ENCODE measurements around the gene CYTH4.
A peak's percentile ranks its signal among the peaks of the same experiment; 100 is the strongest.
"Not testable (repeated sequence)": the region's sequence is repeated elsewhere in the genome, so short reads cannot be mapped to it uniquely, and the experiment has no call there.

CYTH4 gene

GRCh38 chr22:37311761-37312312 is 29.5 kb downstream of the CYTH4 start:
- no peak for DNase-seq

- DNase-seq = no peak
These were observed 30.4 kb downstream of the CYTH4 start for GRCh38 chr22:37312549-37313183.

- DNase-seq = no peak
These were observed 31.3 kb downstream of the CYTH4 start for GRCh38 chr22:37313376-37314314.

GRCh38 chr22:37314315-37315074 is 32.2 kb downstream of the CYTH4 start:
- no peak for DNase-seq

GRCh38 chr22:37316405-37316804 is 34.1 kb downstream of the CYTH4 start:
- no peak for DNase-seq

DNA sequence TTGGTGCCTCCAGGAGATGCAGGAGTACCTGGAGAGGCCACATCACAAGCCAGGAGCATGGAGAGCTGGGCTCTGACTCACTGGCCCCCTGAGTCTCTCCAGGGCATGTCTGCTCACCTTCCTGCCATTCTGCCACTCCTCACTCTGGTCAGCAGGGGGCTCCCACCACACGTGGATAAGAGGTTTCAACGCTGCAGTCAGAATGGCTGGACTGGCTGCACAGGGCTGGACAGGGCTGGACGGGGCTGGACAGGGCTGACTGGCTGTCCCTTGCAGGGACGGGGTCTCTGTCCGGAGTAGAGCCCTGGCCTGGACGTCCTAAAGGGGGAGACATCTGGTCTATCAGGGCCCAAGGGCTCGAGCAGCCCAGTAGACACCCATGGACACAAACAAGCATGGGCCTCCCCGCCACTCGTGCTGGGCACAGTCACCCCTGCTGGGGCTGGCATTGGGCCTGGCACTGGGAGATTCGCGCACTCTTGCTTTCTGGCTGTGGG is 34.6 kb downstream of the CYTH4 start:
- DNase-seq = peak; percentile 81

GRCh38 chr22:37317698-37318210 is 35.4 kb downstream of the CYTH4 start:
- DNase-seq = no peak

DNA sequence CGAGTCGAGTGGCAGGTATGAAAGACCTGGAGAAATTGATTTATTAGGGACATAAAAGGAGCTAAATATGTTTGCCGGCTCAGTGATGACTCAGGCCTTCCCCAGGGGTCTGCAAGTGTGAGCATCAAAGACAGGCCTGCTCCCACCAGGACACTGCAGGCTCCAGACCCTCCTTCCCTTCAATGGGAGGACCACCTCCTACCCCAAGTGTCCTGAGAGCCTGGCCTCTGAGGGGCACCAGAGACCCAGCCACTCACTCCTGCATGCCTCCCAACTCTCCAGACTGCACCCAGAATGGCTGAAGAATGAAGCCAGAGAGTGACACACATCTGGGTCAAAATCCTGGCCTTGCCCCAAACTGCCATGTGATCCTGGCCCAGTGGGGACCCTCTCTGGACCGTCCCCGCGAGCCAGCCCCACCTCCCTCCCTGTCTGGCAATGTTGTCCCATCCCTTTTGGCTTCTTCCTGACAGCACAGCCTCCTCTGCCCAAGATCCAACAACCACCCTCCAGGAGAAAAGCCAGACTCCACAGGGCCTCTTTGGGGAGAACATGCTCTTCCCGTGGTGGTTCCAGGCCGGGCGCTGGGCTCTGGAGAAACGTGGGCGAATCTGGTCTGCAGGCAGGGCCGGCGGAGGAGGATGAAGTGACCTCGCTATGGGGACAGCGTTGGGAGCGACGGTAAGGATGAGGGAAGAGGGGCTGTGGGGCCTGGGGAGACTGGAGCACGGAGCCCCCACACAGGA is 36.2 kb downstream of the CYTH4 start:
- no peak for DNase-seq

GRCh38 chr22:37319469-37319868 is 37.2 kb downstream of the CYTH4 start:
- DNase-seq = no peak

DNA sequence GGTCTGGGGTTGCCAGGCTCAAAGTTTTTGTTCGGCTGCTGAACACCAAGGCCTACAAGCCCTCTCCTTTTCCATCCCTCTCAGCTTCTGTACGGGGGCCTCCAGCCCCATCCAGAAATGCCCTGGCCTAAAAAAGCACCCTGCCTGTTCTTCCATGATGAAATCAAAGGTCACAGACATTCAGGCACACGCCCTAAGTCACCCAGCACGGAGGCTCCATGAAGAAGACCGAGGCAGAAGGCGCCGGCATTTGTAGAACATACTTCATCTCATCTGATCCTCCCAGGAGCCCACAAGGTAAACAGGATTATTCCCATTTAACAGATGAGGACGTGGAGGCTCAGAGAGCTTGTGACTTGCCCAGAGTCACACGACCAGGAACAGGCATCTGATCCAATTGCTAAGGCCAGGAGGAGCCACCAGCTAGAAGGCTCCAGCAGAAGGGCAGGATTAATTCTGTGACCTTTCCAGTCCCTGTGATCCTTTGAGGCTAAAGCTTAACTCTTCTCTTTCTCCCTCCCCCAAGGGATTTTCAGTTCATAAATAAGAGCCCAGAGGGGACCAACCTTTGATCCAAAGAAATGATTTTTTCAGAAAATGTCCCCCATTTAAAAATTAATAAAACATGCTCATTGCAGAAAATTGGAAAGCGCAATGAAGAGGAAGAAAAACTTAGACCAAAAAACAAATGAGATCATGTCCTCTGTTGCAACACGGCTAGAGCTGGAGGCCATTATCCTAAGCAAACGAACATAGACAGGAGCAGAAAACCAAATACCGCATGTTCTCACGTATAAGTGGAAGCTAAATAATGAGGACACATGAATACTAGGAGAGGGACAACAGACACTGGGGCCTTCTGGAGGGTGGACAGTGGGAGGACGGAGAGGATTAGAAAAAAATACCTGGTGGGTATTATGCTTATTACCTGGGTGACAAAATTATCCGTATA is 38.7 kb downstream of the CYTH4 start:
- DNase-seq = no peak

- DNase-seq = no peak
These were observed 42.2 kb downstream of the CYTH4 start for GRCh38 chr22:37324340-37325038.

DNA sequence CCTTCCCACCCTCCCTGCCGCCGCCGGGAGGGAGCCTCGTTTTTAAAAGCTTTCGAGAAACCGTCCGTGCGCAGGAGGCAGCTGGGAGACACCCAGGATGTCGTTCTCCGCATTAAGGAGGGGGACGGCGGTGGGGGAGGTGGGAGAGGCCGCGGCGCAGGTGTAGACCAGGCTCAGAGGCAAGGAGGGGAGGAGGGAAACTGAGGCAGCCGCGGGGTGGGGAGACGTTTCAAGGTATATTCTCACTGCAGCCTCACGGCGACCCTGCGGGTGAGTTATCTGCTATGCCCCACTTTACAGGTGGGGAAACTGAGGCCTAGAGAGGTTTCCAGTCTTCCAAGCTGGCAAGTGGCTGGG is 42.7 kb downstream of the CYTH4 start:
- no peak for DNase-seq

DNA sequence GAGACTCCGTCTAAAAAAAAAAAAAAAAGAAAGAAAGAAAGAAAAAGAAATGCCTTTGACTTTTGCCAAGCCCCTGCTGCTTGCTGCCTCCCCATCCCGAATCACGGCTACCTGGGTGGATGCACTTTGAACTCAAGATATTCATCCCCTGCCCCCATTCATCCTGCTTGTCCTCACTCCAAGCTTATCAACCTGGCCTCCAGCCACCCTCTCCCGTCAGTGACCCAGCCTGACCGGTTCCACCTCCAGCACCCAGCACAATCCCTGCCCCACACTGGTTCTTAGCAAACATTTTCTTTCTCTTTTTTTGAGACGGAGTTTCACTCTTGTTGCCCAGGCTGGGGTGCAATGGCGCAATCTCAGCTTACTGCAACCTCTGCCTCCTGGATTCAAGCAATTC is 44.4 kb downstream of the CYTH4 start:
- no peak for DNase-seq

DNA sequence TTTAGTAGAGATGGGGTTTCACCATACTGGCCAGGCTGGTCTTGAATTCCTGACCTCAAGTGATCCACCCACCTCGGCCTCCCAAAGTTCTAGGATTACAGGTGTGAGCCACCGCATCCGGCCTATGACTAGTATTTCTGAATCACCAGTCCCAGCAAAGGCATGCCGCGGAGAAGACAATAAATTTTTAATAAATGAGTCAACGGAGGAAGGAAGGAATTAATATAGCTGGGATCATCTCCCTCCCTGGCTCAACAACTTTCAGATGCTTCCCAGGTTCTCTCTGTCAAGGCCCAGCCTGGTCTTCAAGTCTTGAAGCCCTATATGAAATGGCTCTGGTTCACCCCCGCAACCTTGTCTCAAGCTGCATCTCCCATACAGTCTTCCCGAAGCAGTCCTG is 45.7 kb downstream of the CYTH4 start:
- no peak for DNase-seq

GRCh38 chr22:37328538-37329237 is 46.4 kb downstream of the CYTH4 start:
- DNase-seq = not testable (repeated sequence)

- no peak for DNase-seq
These were observed 47.2 kb downstream of the CYTH4 start for GRCh38 chr22:37329238-37330140.

DNA sequence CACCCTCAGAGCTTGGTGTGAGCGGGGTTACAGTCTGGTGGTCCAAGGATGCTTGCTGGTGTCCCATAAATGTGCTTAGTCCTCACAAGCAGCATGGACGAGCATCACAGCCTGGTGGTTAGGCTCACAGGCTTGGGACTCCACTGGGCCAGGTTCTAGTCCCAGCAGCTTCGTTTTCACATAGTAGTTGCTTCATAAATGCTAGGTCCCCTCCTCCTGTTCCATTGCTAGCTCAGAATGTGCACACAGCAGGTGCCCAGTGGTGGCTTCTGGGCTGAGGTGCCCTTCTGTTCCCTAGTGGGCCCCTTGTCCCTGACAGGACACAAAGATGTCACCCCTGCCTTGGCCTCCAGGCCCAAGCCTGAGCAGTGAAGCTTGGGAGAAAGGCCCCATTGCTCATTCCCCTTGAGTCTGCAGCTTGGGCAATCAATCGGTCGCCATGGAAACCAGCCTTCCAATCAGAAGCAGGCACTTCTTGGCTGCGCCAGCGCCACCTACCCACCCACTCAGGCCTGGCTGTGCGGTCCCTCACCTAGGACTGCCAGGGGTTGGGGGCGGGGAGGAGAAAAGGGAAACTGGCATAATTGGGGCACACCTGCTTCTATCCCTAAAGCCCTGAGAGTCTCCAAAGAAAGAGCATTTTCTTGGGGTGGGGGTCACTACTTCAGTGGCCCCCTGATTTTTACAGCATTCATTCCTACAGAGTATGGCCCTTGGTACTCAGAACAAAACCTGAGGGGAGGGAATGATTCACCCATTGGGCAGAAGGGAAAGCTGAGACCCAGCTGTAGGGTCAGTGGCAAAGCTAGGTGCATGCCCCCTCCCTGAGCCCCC is 48.1 kb downstream of the CYTH4 start:
- peak; percentile 50 for DNase-seq

DNA sequence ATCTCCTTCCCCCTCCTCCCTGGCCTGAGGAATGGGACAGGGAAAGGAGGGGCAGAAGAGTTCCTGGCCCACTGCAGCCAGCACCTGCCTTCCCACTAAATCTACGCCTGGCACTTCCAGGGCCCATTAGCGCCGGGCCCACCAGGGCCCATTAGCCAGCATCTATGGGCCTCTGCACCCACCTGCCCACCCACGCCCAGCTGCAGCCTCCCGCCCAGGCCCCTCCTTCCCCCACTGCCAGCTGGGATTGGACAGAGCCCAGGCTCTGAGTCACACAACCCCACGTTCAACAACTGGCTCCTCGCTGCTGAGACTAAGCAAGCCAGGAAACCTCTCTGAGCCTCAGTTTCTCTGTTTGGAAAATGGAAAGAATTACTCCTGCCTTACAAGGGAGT is 48.7 kb downstream of the CYTH4 start:
- no peak for DNase-seq

All from hematopoietic multipotent progenitor cell treated with erythropoietin and hydrocortisone succinate and interleukin-3 and kit ligand, for 8 days (in vitro differentiated cells).